CD14-positive monocyte (primary cell): Measurements from ENCODE around the gene PCDHGA7. TPM values are rescaled to one million over a fixed set of nuclear protein-coding genes. Genes with fewer than 3 reads are reported as not detected.
A peak's percentile ranks its signal among the peaks of the same experiment; 100 is the strongest.
"Not testable (repeated sequence)": the region's sequence is repeated elsewhere in the genome, so short reads cannot be mapped to it uniquely, and the experiment has no call there.

Source experiments
- DNase-seq, 3 donors: peaks; one replicate each; pipeline ENCODE4 v3.0.0-alpha.2; 2011 to 2022
- H2AFZ ChIP-seq: 2 replicates; pipeline ENCODE4 v1.6.0; 2012; ENCODE audit warnings: mild to moderate bottlenecking, low read depth, low read length, inconsistent platforms; ENCODE audit not compliant: insufficient read depth, poor library complexity, severe bottlenecking
- H3K27ac ChIP-seq, 2 donors: 1 replicate in 1 of 2; 2 replicates in 1 of 2; pipeline ENCODE4 v1.5.1; 2012 to 2013; ENCODE audit warnings: low read length in 2 of 2, control low read depth in 1 of 2, inconsistent platforms in 1 of 2, low read depth in 1 of 2, mild to moderate bottlenecking in 1 of 2
- H3K27me3 ChIP-seq, 2 donors: one replicate each; pipeline versions ENCODE4 v1.6.0 to v1.6.1; 2011 to 2013; ENCODE audit warnings: low read length in 2 of 2; ENCODE audit not compliant: control insufficient read depth in 2 of 2, insufficient read depth in 2 of 2
- H3K36me3 ChIP-seq, 2 donors: replicated peaks in 1 of 2; 1 replicate in 1 of 2; 2 replicates in 1 of 2; pipeline versions ENCODE4 v1.5.1 to v1.6.1; 2012 to 2013; ENCODE audit warnings: low read length in 2 of 2, control low read depth in 1 of 2, inconsistent platforms in 1 of 2, mild to moderate bottlenecking in 1 of 2; ENCODE audit not compliant: insufficient read depth in 2 of 2, control insufficient read depth in 1 of 2
- H3K4me1 ChIP-seq, 2 donors: 1 replicate in 1 of 2; 2 replicates in 1 of 2; pipeline versions ENCODE4 v1.5.1 to v1.6.1; 2012 to 2013; ENCODE audit warnings: low read length in 2 of 2, control low read depth in 1 of 2, inconsistent platforms in 1 of 2, mild to moderate bottlenecking in 1 of 2, moderate library complexity in 1 of 2; ENCODE audit not compliant: insufficient read depth in 2 of 2, control insufficient read depth in 1 of 2
- H3K4me2 ChIP-seq: replicated peaks from 2 replicates; pipeline ENCODE3; 2012; ENCODE audit warnings: low read length, moderate library complexity, mild to moderate bottlenecking; ENCODE audit not compliant: poor library complexity, severe bottlenecking; ENCODE audit errors: extremely low read depth
- H3K4me3 ChIP-seq, 3 experiments: fragments of 200-600 bp in 1 of 3; sonication (generic) in 1 of 3; replicated peaks in 1 of 3; 1 replicate in 2 of 3; 2 replicates in 1 of 3; pipeline ENCODE4 v1.5.1; 2011 to 2013; ENCODE audit warnings: low read length in 3 of 3, mild to moderate bottlenecking in 3 of 3, control low read depth in 2 of 3, low read depth in 2 of 3, inconsistent platforms in 1 of 3, moderate library complexity in 1 of 3
- H3K79me2 ChIP-seq: 2 replicates; pipeline ENCODE4 v1.6.0; 2012; ENCODE audit warnings: mild to moderate bottlenecking, control low read depth, inconsistent platforms, low read length, moderate library complexity; ENCODE audit not compliant: insufficient read depth
- H3K9ac ChIP-seq: 2 replicates; pipeline ENCODE4 v1.6.0; 2017; ENCODE audit warnings: low read length, mild to moderate bottlenecking; ENCODE audit not compliant: insufficient read depth, poor library complexity, severe bottlenecking
- H3K9me3 ChIP-seq, 2 donors: replicated peaks in 1 of 2; 1 replicate in 1 of 2; 2 replicates in 1 of 2; pipeline versions ENCODE4 v1.5.1 to v1.6.1; 2012 to 2013; ENCODE audit warnings: low read length in 2 of 2, control low read depth in 1 of 2; ENCODE audit not compliant: control insufficient read depth in 1 of 2, insufficient read depth in 1 of 2
- H4K20me1 ChIP-seq: 2 replicates; pipeline ENCODE4 v1.6.0; 2012; ENCODE audit warnings: mild to moderate bottlenecking, low read length, control low read depth, moderate library complexity; ENCODE audit not compliant: insufficient read depth
- H3K27ac Mint-ChIP-seq, 7 donors: one replicate each; pipeline ENCODE4 v1.8.0; 2020; ENCODE audit warnings: mild to moderate bottlenecking in 7 of 7, mixed read lengths in 7 of 7, moderate library complexity in 6 of 7, inconsistent platforms in 2 of 7
- H3K27me3 Mint-ChIP-seq, 3 donors: one replicate each; pipeline ENCODE4 v1.8.0; 2021 to 2022; ENCODE audit warnings: low read depth in 3 of 3, mild to moderate bottlenecking in 3 of 3, mixed read lengths in 3 of 3, moderate library complexity in 3 of 3, inconsistent platforms in 1 of 3
- H3K36me3 Mint-ChIP-seq, 2 donors: one replicate each; pipeline ENCODE4 v1.8.0; 2020; ENCODE audit warnings: mixed read lengths in 2 of 2, inconsistent platforms in 1 of 2, mild to moderate bottlenecking in 1 of 2
- H3K4me1 Mint-ChIP-seq: one replicate; pipeline ENCODE4 v1.8.0; 2020; ENCODE audit warnings: mild to moderate bottlenecking, mixed read lengths
- H3K4me3 Mint-ChIP-seq, 2 donors: one replicate each; pipeline ENCODE4 v1.8.0; 2020; ENCODE audit warnings: mild to moderate bottlenecking in 2 of 2, mixed read lengths in 2 of 2, moderate library complexity in 1 of 2
- H3K9me3 Mint-ChIP-seq, 7 donors: one replicate each; pipeline ENCODE4 v1.8.0; 2020 to 2022; ENCODE audit warnings: mixed read lengths in 7 of 7, mild to moderate bottlenecking in 6 of 7, moderate library complexity in 6 of 7, inconsistent platforms in 2 of 7
- WGBS: methylation state at CpG from one replicate; pipeline ENCODE4 v1.1.5; 2013; ENCODE audit warnings: missing lambda C conversion rate; ENCODE audit not compliant: insufficient coverage; 5-methylcytosine and 5-hydroxymethylcytosine counted together
- intact Hi-C, 2 donors: fragments of 100-400 bp; cut with micrococcal nuclease; formaldehyde crosslinking; loops; one replicate each; pipeline versions ENCODE4 v1.15.0 to v1.15.1; 2023
- polyA minus RNA-seq: library from RNA; depleted of rRNA, polyadenylated mRNA; stranded (reverse); fragments of >200 nt; gene quantifications from 2 replicates; pipeline ENCODE4 v1.2.3, GENCODE V29; 2012
- polyA plus RNA-seq, 3 donors: library from polyadenylated mRNA; depleted of rRNA in 1 of 3; unstranded in 2 of 3; stranded (reverse) in 1 of 3; fragments of 300-500 nt in 2 of 3; fragments of >200 nt in 1 of 3; fragmentation: Illumina TruSeq in 2 of 3; gene quantifications; 1 replicate in 2 of 3; 2 replicates in 1 of 3; pipeline ENCODE4 v1.2.3, GENCODE V29; 2012 to 2021
- total RNA-seq, 12 experiments: library from RNA in 1 of 12; stranded (reverse) in 1 of 12; fragments of 120-200 nt in 1 of 12; gene quantifications; one replicate each; pipeline ENCODE4 v1.2.4 and lab custom pipeline; 2013 to 2026; ENCODE audit warnings: mixed read lengths in 6 of 12, inconsistent platforms in 1 of 12
- TF ChIP-seq, protein P1 (sequence below): fragments of 200-600 bp; IDR thresholded peaks from one replicate; pipeline ENCODE4 v1.8.0; 2022; ENCODE audit warnings: antibody characterized with exemption, mild to moderate bottlenecking

Gene PCDHGA7
- total RNA-seq (2013), result not detected
- polyA plus RNA-seq, result not detected
- not detected in 2 replicates for polyA minus RNA-seq
- 0 to 0.58 (median 0) reads per million in 11 experiments for total RNA-seq (lab: John Stamatoyannopoulos, UW)

DNA sequence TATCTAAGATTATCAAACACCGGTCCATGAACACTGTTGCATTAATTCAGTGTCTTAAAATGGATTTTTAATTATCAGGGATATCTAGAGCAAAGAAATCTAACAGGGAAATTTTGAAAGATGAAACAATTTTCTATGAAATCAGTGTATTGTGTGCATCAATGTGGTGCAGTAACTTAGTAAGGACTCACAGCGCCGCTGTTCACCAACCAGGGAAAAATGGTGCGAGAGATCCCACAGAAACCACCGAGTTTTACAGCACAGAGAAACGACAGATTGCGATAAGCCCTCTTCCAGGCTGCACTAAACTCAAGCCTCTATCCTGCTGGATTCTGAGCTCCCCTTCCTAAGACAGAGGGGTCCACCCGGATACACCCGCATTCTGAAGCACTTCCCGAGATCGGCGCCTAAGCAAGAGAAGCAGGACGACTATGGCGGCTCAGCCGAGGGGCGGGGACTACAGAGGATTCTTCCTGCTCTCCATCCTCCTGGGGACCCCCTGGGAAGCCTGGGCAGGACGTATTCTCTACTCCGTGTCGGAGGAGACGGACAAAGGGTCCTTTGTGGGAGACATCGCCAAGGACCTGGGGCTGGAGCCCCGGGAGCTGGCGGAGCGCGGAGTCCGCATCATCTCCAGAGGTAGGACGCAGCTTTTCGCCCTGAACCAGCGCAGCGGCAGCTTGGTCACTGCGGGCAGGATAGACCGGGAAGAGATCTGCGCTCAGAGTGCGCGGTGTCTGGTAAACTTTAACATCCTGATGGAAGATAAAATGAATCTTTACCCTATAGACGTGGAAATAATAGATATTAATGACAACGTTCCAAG is at the start of gene PCDHGA7:
PCDHGA7 (plus strand) TSS at position 274 of the 826 bp plus-strand sequence; CDS start at position 432, 158 bp downstream.
- H4K20me1 ChIP-seq, result no peaks in the 10 kb centered on the region
- no peaks in the 10 kb centered on the region for H3K36me3 ChIP-seq
- DNase-seq, result no peak
- peak within 1 kb of the TSS in 1 of 3 experiments; percentile 48 for H3K4me3 ChIP-seq
- Mint-ChIP-seq H3K9me3 (peaks cover 24 to 58% (median 50%) of the 10 kb centered on the region in 7 donors), H3K36me3 (peaks cover 0 to 5% of the 10 kb centered on the region in 2 donors), H3K27me3 (peaks cover 39 to 64% (median 52%) of the 10 kb centered on the region in 3 donors), H3K27ac (no peak within 1 kb of the TSS), H3K4me1 (peaks cover 4% of the 10 kb centered on the region), H3K4me3 (peak within 1 kb of the TSS; percentile 64 to 65)
- H2AFZ ChIP-seq, result no peak within 1 kb of the TSS
- intact Hi-C loops, result no loop called here
- no peak within 1 kb of the TSS for H3K27ac ChIP-seq
- TF ChIP-seq, protein P1, sequence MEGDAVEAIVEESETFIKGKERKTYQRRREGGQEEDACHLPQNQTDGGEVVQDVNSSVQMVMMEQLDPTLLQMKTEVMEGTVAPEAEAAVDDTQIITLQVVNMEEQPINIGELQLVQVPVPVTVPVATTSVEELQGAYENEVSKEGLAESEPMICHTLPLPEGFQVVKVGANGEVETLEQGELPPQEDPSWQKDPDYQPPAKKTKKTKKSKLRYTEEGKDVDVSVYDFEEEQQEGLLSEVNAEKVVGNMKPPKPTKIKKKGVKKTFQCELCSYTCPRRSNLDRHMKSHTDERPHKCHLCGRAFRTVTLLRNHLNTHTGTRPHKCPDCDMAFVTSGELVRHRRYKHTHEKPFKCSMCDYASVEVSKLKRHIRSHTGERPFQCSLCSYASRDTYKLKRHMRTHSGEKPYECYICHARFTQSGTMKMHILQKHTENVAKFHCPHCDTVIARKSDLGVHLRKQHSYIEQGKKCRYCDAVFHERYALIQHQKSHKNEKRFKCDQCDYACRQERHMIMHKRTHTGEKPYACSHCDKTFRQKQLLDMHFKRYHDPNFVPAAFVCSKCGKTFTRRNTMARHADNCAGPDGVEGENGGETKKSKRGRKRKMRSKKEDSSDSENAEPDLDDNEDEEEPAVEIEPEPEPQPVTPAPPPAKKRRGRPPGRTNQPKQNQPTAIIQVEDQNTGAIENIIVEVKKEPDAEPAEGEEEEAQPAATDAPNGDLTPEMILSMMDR, result no peak
- no peaks in the 10 kb centered on the region for H3K79me2 ChIP-seq
- no peaks in the 10 kb centered on the region for H3K4me1 ChIP-seq
- H3K27me3 ChIP-seq, result peaks cover 34 to 80% of the 10 kb centered on the region in 2 donors
- 12% methylated on average over 27 of the region's 37 CpGs for WGBS
- H3K9me3 ChIP-seq, result peaks cover 27 to 52% of the 10 kb centered on the region in 2 donors
- no peak within 1 kb of the TSS for H3K9ac ChIP-seq
- H3K4me2 ChIP-seq, result peak within 1 kb of the TSS; percentile 42

DNA sequence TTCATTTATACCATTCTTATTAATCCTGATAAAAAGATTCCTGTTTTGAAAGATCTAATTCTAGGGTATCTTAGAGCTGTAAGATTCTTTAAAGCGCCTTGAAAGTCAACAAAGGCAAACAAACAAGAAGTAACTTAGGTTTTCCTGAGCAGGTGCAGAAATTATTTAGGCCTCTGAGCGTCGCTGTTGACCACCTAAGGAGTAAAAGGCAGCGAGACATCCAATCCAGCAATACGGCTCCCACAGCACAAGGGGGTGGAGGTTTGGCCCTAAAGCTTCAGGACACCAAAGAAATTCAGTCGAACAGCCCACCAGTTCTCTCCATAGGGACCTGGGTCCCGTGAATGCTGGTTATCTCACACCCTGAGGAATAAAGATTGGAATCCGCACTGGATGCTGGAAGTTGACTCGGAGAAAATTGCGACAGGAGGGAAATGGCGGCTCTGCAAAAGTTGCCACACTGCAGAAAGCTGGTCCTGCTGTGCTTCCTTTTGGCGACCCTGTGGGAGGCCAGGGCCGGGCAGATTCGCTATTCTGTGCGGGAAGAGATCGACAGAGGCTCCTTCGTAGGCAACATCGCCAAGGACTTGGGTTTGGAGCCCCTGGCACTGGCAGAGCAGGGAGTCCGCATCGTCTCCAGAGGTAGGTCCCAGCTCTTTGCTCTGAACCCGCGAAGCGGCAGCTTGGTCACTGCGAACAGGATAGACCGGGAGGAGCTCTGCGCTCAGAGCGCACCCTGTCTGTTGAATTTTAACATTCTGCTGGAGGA is 43.8 kb upstream of the PCDHGA7 start, which contains the start of gene PCDHGA2:
PCDHGA2 (plus strand) TSS at position 223 of the 769 bp plus-strand sequence.
- Mint-ChIP-seq H3K9me3 (peaks cover 27 to 77% (median 62%) of the 10 kb centered on the region in 7 donors), H3K27me3 (peaks cover 30 to 80% (median 54%) of the 10 kb centered on the region in 3 donors), H3K27ac (peak within 1 kb of the TSS in 1 of 7 donors; percentile 63), H3K36me3 (peaks cover 0 to 3% of the 10 kb centered on the region in 2 donors), H3K4me3 (peak within 1 kb of the TSS in 1 of 2 donors; percentile 50), H3K4me1 (peaks cover 2% of the 10 kb centered on the region)
- Histone ChIP-seq H3K36me3 (no peaks in the 10 kb centered on the region), H3K9ac (no peak within 1 kb of the TSS), H3K4me1 (no peaks in the 10 kb centered on the region), H2AFZ (no peak within 1 kb of the TSS), H3K27ac (no peak within 1 kb of the TSS), H4K20me1 (no peaks in the 10 kb centered on the region), H3K4me2 (no peak within 1 kb of the TSS), H3K79me2 (no peaks in the 10 kb centered on the region), H3K27me3 (peaks cover 16 to 69% of the 10 kb centered on the region in 2 donors), H3K4me3 (no peak within 1 kb of the TSS), H3K9me3 (peaks cover 30 to 57% of the 10 kb centered on the region in 2 donors)
- TF ChIP-seq, protein P1, result peak; percentile 16
- intact Hi-C loops, result no loop called here
- DNase-seq, result no peak
- 11% methylated on average over 25 of the region's 27 CpGs for WGBS

DNA sequence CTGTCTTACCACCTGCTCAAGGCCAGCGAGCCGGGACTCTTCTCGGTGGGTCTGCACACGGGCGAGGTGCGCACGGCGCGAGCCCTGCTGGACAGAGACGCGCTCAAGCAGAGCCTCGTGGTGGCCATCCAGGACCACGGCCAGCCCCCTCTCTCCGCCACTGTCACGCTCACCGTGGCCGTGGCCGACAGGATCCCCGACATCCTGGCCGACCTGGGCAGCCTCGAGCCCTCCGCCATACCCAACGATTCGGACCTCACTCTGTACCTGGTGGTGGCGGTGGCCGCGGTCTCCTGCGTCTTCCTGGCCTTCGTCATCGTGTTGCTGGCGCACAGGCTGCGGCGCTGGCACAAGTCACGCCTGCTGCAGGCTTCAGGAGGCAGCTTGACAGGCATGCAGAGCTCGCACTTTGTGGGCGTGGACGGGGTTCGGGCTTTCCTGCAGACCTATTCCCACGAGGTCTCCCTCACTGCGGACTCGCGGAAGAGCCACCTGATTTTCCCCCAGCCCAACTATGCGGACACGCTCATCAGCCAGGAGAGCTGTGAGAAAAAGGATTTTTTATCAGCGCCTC is 41.7 kb upstream of the PCDHGA7 start:
- H3K27ac ChIP-seq, H3K27ac Mint-ChIP-seq, H4K20me1 ChIP-seq, H3K79me2 ChIP-seq, H3K36me3 ChIP-seq, intact Hi-C loops, H3K36me3 Mint-ChIP-seq, H3K4me1 Mint-ChIP-seq, DNase-seq, H3K4me3 ChIP-seq, H3K4me2 ChIP-seq, H2AFZ ChIP-seq, H3K9ac ChIP-seq, H3K4me1 ChIP-seq: not testable (repeated sequence)
- Mint-ChIP-seq H3K9me3 (peaks cover 41 to 79% (median 70%) of the 10 kb centered on the region in 7 donors), H3K4me3 (peak overlapping the region in 1 of 2 donors; percentile 28), H3K27me3 (peaks cover 36 to 83% (median 65%) of the 10 kb centered on the region in 3 donors)
- 58% methylated on average over 16 of the region's 45 CpGs for WGBS
- Histone ChIP-seq H3K27me3 (peaks cover 13 to 74% of the 10 kb centered on the region in 2 donors), H3K9me3 (peaks cover 49 to 61% of the 10 kb centered on the region in 2 donors)
